ENCODE measurements around the gene EPHB1.

The EPHB1 gene

DNA sequence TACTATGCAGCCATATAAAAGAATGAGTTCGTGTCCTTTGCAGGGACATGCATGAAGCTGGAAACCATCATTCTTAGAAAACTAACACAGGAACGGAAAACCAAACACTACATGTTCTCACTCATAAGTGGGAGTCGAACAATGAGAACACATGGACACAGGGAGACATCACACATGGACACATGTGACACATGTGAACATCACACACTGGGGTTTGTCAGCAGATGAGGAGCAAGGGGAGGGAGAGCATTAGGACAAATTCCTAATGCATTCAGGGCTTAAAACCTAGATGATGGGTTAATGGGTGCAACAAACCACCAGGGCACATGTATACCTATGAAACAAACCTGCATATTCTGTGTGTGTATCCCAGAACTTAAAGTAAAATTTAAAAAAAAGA is 408.0 kb downstream of the EPHB1 start:
- TF ChIP-seq SPI1 (IDR thresholded peaks at IDR 0.05; ENCODE audit: borderline replicate concordance, low read depth) (no peak), POLR2AphosphoS5 (IDR thresholded peaks at IDR 0.05; ENCODE audit: low read depth) (no peak), GABPA (IDR thresholded peaks at IDR 0.05; ENCODE audit: low read depth) (no peak)
- TF ChIP-seq, protein P1, sequence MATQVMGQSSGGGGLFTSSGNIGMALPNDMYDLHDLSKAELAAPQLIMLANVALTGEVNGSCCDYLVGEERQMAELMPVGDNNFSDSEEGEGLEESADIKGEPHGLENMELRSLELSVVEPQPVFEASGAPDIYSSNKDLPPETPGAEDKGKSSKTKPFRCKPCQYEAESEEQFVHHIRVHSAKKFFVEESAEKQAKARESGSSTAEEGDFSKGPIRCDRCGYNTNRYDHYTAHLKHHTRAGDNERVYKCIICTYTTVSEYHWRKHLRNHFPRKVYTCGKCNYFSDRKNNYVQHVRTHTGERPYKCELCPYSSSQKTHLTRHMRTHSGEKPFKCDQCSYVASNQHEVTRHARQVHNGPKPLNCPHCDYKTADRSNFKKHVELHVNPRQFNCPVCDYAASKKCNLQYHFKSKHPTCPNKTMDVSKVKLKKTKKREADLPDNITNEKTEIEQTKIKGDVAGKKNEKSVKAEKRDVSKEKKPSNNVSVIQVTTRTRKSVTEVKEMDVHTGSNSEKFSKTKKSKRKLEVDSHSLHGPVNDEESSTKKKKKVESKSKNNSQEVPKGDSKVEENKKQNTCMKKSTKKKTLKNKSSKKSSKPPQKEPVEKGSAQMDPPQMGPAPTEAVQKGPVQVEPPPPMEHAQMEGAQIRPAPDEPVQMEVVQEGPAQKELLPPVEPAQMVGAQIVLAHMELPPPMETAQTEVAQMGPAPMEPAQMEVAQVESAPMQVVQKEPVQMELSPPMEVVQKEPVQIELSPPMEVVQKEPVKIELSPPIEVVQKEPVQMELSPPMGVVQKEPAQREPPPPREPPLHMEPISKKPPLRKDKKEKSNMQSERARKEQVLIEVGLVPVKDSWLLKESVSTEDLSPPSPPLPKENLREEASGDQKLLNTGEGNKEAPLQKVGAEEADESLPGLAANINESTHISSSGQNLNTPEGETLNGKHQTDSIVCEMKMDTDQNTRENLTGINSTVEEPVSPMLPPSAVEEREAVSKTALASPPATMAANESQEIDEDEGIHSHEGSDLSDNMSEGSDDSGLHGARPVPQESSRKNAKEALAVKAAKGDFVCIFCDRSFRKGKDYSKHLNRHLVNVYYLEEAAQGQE (IDR thresholded peaks at IDR 0.05; ENCODE audit: insufficient replicate concordance, low read depth): no peak
- TF ChIP-seq, protein P2, sequence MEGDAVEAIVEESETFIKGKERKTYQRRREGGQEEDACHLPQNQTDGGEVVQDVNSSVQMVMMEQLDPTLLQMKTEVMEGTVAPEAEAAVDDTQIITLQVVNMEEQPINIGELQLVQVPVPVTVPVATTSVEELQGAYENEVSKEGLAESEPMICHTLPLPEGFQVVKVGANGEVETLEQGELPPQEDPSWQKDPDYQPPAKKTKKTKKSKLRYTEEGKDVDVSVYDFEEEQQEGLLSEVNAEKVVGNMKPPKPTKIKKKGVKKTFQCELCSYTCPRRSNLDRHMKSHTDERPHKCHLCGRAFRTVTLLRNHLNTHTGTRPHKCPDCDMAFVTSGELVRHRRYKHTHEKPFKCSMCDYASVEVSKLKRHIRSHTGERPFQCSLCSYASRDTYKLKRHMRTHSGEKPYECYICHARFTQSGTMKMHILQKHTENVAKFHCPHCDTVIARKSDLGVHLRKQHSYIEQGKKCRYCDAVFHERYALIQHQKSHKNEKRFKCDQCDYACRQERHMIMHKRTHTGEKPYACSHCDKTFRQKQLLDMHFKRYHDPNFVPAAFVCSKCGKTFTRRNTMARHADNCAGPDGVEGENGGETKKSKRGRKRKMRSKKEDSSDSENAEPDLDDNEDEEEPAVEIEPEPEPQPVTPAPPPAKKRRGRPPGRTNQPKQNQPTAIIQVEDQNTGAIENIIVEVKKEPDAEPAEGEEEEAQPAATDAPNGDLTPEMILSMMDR (IDR thresholded peaks at IDR 0.05; ENCODE audit: insufficient read depth, low read length): no peak
- Histone ChIP-seq H3K4me3 (replicated peaks; ENCODE audit: insufficient read depth, low read length) (no peak overlapping the region), H3K27ac (replicated peaks) (no peak overlapping the region), H3K27me3 (ENCODE audit: insufficient read depth, poor library complexity, severe bottlenecking) (no peaks in the 10 kb centered on the region)
- no peak for DNase-seq (ENCODE audit: low read depth in 1 of 2, low spot score in 1 of 2)

DNA sequence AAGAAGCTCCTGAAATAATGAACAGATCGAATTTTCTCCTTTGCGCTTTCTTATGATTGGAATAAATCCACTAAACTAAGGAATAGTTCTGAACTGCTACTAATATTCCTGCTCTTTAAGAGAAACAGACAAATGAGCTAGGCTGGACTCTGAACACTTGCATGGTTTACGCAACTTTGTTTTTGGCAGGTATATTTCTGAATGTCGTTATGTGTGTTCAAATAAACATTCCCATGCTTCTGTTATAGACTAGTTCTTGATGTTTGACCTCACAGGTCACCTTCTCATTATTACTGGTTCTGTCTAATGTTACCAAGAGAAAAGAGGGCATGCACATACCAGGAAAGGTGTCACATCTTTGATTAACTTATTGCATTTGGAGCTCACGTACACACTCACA is 418.2 kb downstream of the EPHB1 start:
- Histone ChIP-seq H3K4me3 (replicated peaks; ENCODE audit: insufficient read depth, low read length) (no peak overlapping the region), H3K27me3 (ENCODE audit: insufficient read depth, poor library complexity, severe bottlenecking) (no peaks in the 10 kb centered on the region), H3K27ac (replicated peaks) (no peak overlapping the region)
- TF ChIP-seq GABPA (IDR thresholded peaks at IDR 0.05; ENCODE audit: low read depth) (no peak), POLR2AphosphoS5 (IDR thresholded peaks at IDR 0.05; ENCODE audit: low read depth) (no peak), SPI1 (IDR thresholded peaks at IDR 0.05; ENCODE audit: borderline replicate concordance, low read depth) (no peak)
- TF ChIP-seq, protein P2 (IDR thresholded peaks at IDR 0.05; ENCODE audit: insufficient read depth, low read length): no peak
- TF ChIP-seq, protein P1 (IDR thresholded peaks at IDR 0.05; ENCODE audit: insufficient replicate concordance, low read depth): no peak
- DNase-seq (ENCODE audit: low read depth in 1 of 2, low spot score in 1 of 2): no peak

DNA sequence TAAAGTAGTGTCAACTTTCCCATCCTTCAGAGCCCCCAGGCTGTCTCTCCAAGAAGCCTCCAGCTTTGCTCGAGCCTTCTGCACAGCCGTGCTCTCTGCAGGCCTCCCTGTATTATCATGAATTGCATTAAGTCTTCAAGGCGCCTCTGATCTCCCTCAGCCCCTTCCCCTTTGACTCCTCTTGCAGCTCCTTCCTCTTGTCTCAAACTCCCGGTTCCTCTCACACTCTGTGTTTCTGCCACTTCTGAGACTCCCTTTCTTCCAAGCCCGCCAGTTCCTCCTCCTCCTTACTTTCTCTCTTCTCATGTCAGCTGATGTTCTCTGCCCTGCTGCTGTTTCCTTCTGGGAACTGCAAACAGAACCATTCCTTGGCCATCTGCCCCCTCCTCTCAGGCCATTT is 418.8 kb downstream of the EPHB1 start:
- Histone ChIP-seq H3K27ac (replicated peaks) (no peak overlapping the region), H3K4me3 (replicated peaks; ENCODE audit: insufficient read depth, low read length) (no peak overlapping the region), H3K27me3 (ENCODE audit: insufficient read depth, poor library complexity, severe bottlenecking) (no peaks in the 10 kb centered on the region)
- TF ChIP-seq, protein P2 (IDR thresholded peaks at IDR 0.05; ENCODE audit: insufficient read depth, low read length): no peak
- no peak for TF ChIP-seq SPI1 (IDR thresholded peaks at IDR 0.05; ENCODE audit: borderline replicate concordance, low read depth)
- peak in 1 of 2 experiments; percentile 7 for DNase-seq (ENCODE audit: low read depth in 1 of 2, low spot score in 1 of 2)

DNA sequence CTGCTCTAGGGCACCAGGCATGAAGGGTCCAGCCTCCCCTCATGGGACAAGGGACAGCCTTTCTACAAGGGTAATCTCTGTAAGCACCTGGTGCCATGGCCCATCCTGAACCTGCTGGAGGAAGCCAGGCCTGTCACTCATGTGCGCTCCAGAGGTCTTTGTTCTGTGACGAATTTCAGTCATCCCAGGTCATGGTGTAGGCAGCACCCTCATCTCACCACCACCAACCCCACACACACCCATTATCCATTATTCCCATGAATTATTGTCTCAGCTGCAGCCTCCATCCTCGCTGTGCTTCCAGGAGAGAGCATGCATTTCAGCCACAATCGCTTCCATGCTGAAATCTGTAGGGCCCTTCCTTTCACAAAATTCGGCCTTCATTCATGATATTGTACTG is 419.3 kb downstream of the EPHB1 start:
- no peak for DNase-seq (ENCODE audit: low read depth in 1 of 2, low spot score in 1 of 2)
- TF ChIP-seq, protein P2 (IDR thresholded peaks at IDR 0.05; ENCODE audit: insufficient read depth, low read length): no peak
- no peak for TF ChIP-seq GABPA (IDR thresholded peaks at IDR 0.05; ENCODE audit: low read depth)
- TF ChIP-seq, protein P1 (IDR thresholded peaks at IDR 0.05; ENCODE audit: insufficient replicate concordance, low read depth): no peak
- no peak for TF ChIP-seq POLR2AphosphoS5 (IDR thresholded peaks at IDR 0.05; ENCODE audit: low read depth)
- TF ChIP-seq SPI1 (IDR thresholded peaks at IDR 0.05; ENCODE audit: borderline replicate concordance, low read depth): no peak
- Histone ChIP-seq H3K27ac (replicated peaks) (no peak overlapping the region), H3K4me3 (replicated peaks; ENCODE audit: insufficient read depth, low read length) (no peak overlapping the region), H3K27me3 (ENCODE audit: insufficient read depth, poor library complexity, severe bottlenecking) (no peaks in the 10 kb centered on the region)
